Measurements from ENCODE around the gene PITPNM1. TPM values are rescaled to one million over a fixed set of nuclear protein-coding genes. Genes with fewer than 3 reads are reported as not detected.

Gene PITPNM1
- total RNA-seq, 1 donor, result 24.0 TPM

- DNase-seq (ENCODE audit: low read depth), result no peak
- no peak for TF ChIP-seq CTCF (IDR thresholded peaks at IDR 0.05; ENCODE audit: insufficient read depth, low read length)
- H3K4me3 ChIP-seq (ENCODE audit: low read depth, low read length), result no peak overlapping the region
Observed at GRCh38 chr11:67535561-67535960, 30.4 kb upstream of the PITPNM1 start.

- DNase-seq (ENCODE audit: low read depth), result no peak
- no peak for TF ChIP-seq CTCF (IDR thresholded peaks at IDR 0.05; ENCODE audit: insufficient read depth, low read length)
- H3K4me3 ChIP-seq (ENCODE audit: low read depth, low read length), result no peak overlapping the region
Observed at GRCh38 chr11:67534070-67534679, 29.0 kb upstream of the PITPNM1 start.

GRCh38 chr11:67532889-67533288 is 27.7 kb upstream of the PITPNM1 start:
- no peak for DNase-seq (ENCODE audit: low read depth)
- H3K4me3 ChIP-seq (ENCODE audit: low read depth, low read length), result no peak overlapping the region
- TF ChIP-seq CTCF (IDR thresholded peaks at IDR 0.05; ENCODE audit: insufficient read depth, low read length), result no peak

- DNase-seq (ENCODE audit: low read depth), result no peak
- TF ChIP-seq CTCF (IDR thresholded peaks at IDR 0.05; ENCODE audit: insufficient read depth, low read length), result no peak
Observed at GRCh38 chr11:67530282-67530592, 25.1 kb upstream of the PITPNM1 start.

GRCh38 chr11:67528376-67528775 is 23.2 kb upstream of the PITPNM1 start:
- no peak for TF ChIP-seq CTCF (IDR thresholded peaks at IDR 0.05; ENCODE audit: insufficient read depth, low read length)
- H3K4me3 ChIP-seq (ENCODE audit: low read depth, low read length), result no peak overlapping the region
- DNase-seq (ENCODE audit: low read depth), result no peak

More at GRCh38 chr11:67530282-67530592, 25.1 kb upstream of the PITPNM1 start:
- H3K4me3 ChIP-seq (ENCODE audit: low read depth, low read length), result no peak overlapping the region

- DNase-seq (ENCODE audit: low read depth), result no peak
- H3K4me3 ChIP-seq (ENCODE audit: low read depth, low read length), result no peak overlapping the region
- TF ChIP-seq CTCF (IDR thresholded peaks at IDR 0.05; ENCODE audit: insufficient read depth, low read length), result no peak
Observed at GRCh38 chr11:67525275-67525976, 20.3 kb upstream of the PITPNM1 start.

GRCh38 chr11:67524480-67524808 is 19.3 kb upstream of the PITPNM1 start:
- no peak for DNase-seq (ENCODE audit: low read depth)
- no peak for TF ChIP-seq CTCF (IDR thresholded peaks at IDR 0.05; ENCODE audit: insufficient read depth, low read length)

More at GRCh38 chr11:67524480-67524808, 19.3 kb upstream of the PITPNM1 start:
- H3K4me3 ChIP-seq (ENCODE audit: low read depth, low read length), result no peak overlapping the region

Data from fibroblast of the aortic adventitia (primary cell).